ENCODE measurements around the gene NAA15.
"Not testable (repeated sequence)": the region's sequence is repeated elsewhere in the genome, so short reads cannot be mapped to it uniquely, and the experiment has no call there.

Gene NAA15

GRCh38 chr4:139368998-139369397, 67.7 kb downstream of the NAA15 start:
- no peak for DNase-seq

- DNase-seq, result no peak
Observed at GRCh38 chr4:139374251-139374650, 72.9 kb downstream of the NAA15 start.

GRCh38 chr4:139386421-139386820, 85.1 kb downstream of the NAA15 start:
- no peak for DNase-seq

- no peak for DNase-seq
Observed at GRCh38 chr4:139389102-139389501, 87.8 kb downstream of the NAA15 start.

GRCh38 chr4:139389991-139390390, 88.7 kb downstream of the NAA15 start:
- DNase-seq, result no peak

GRCh38 chr4:139391731-139392130, 90.4 kb downstream of the NAA15 start:
- no peak for DNase-seq

- no peak for DNase-seq
Observed at GRCh38 chr4:139392797-139393196, 91.5 kb downstream of the NAA15 start.

GRCh38 chr4:139401368-139401767, 100.1 kb downstream of the NAA15 start:
- DNase-seq, result no peak

GRCh38 chr4:139402436-139402835, 101.1 kb downstream of the NAA15 start:
- no peak for DNase-seq

- DNase-seq, result no peak
Observed at GRCh38 chr4:139403462-139403861, 102.2 kb downstream of the NAA15 start.

- DNase-seq, result no peak
Observed at GRCh38 chr4:139410312-139410711, 109.0 kb downstream of the NAA15 start.

- not testable (repeated sequence) for DNase-seq
Observed at GRCh38 chr4:139414671-139415210, 113.4 kb downstream of the NAA15 start.

- no peak for DNase-seq
Observed at GRCh38 chr4:139416073-139416673, 114.9 kb downstream of the NAA15 start.

GRCh38 chr4:139419388-139419914, 118.1 kb downstream of the NAA15 start:
- DNase-seq, result no peak

GRCh38 chr4:139420652-139421051, 119.3 kb downstream of the NAA15 start:
- no peak for DNase-seq

GRCh38 chr4:139436122-139436521, 134.8 kb downstream of the NAA15 start:
- no peak for DNase-seq

- no peak for DNase-seq
Observed at GRCh38 chr4:139438141-139438540, 136.8 kb downstream of the NAA15 start.

GRCh38 chr4:139441029-139441428, 139.7 kb downstream of the NAA15 start:
- DNase-seq, result no peak

GRCh38 chr4:139443661-139444060, 142.4 kb downstream of the NAA15 start:
- DNase-seq, result no peak

- DNase-seq, result not testable (repeated sequence)
Observed at GRCh38 chr4:139444881-139445280, 143.6 kb downstream of the NAA15 start.

- not testable (repeated sequence) for DNase-seq
Observed at GRCh38 chr4:139447078-139447477, 145.8 kb downstream of the NAA15 start.

- no peak for DNase-seq
Observed at GRCh38 chr4:139450586-139450985, 149.3 kb downstream of the NAA15 start.

GRCh38 chr4:139451997-139452396, 150.7 kb downstream of the NAA15 start:
- DNase-seq, result no peak

- DNase-seq, result peak; percentile 23
Observed at GRCh38 chr4:139453041-139453370, 151.7 kb downstream of the NAA15 start.
